Left lung (tissue), 10 donors: Measurements from ENCODE around the gene FMO3. TPM values are rescaled to one million over a fixed set of nuclear protein-coding genes. Genes with fewer than 3 reads are reported as not detected.

ENCODE experiments used
- ATAC-seq: fragments of 200-7000 bp; cut with Tn5 transposase; one replicate; pipeline ENCODE4 v1.9.1; 2020; ENCODE audit warnings: moderate library complexity
- DNase-seq, 4 donors: peaks; one replicate each; pipeline ENCODE4 v3.0.0-alpha.2; 2013 to 2020
- H3K27ac ChIP-seq, 2 donors: fragments of 200-600 bp; sonication (generic) in 1 of 2; one replicate each; pipeline versions ENCODE4 v1.5.0 to v1.8.0; 2020 to 2021
- H3K27me3 ChIP-seq, 2 donors: fragments of 200-600 bp; sonication (generic) in 1 of 2; one replicate each; pipeline versions ENCODE4 v1.5.0 to v1.8.0; 2020 to 2021
- H3K36me3 ChIP-seq, 2 donors: fragments of 200-600 bp; sonication (generic) in 1 of 2; one replicate each; pipeline versions ENCODE4 v1.5.0 to v1.8.0; 2020 to 2021
- H3K4me1 ChIP-seq, 2 donors: fragments of 200-600 bp; one replicate each; pipeline ENCODE4 v1.8.0; 2021
- H3K4me3 ChIP-seq, 2 donors: fragments of 200-600 bp; sonication (generic) in 1 of 2; one replicate each; pipeline versions ENCODE4 v1.5.0 to v1.8.0; 2020 to 2021; ENCODE audit warnings: mild to moderate bottlenecking in 1 of 2
- H3K9me3 ChIP-seq, 2 donors: fragments of 200-600 bp; sonication (generic) in 1 of 2; one replicate each; pipeline versions ENCODE4 v1.5.0 to v1.8.0; 2020 to 2021
- intact Hi-C, 2 donors: fragments of 100-400 bp; cut with DNase I; formaldehyde crosslinking; loops; one replicate each; pipeline versions ENCODE4 v1.11.2 to v1.14.2; 2022
- polyA plus RNA-seq, 6 donors: library from polyadenylated mRNA; unstranded; fragments of 120-200 nt; gene quantifications; one replicate each; pipeline ENCODE4 v1.2.1, GENCODE V29; 2013; ENCODE audit not compliant: insufficient read length in 6 of 6
- total RNA-seq, 2 donors: library from RNA; stranded (reverse); fragmentation: NEBNext Ultra II Directional; extraction: Animal tissue kit (Norgen Biotek cat#: 25700); gene quantifications; one replicate each; pipeline ENCODE4 v1.2.1, GENCODE V29; 2021
- TF ChIP-seq, protein P1 (sequence below), 2 donors: fragments of 200-600 bp; sonication (generic) in 1 of 2; IDR thresholded peaks; one replicate each; pipeline versions ENCODE4 v1.5.0 to v1.8.0; 2021; ENCODE audit warnings: antibody characterized with exemption in 2 of 2
- donor health status: DM: no; HTN: yes; CAD: no.
- donor health status: DM: no; HTN: no; CAD: no.

FMO3 gene
- total and polyA plus RNA-seq, 8 donors: 0.97 to 5.4 (median 1.7) TPM

GRCh38 chr1:171122299-171122698, 31.6 kb downstream of the FMO3 start:
- no peaks in the 10 kb centered on the region for H3K27me3 ChIP-seq
- intact Hi-C loops: no loop called here
- DNase-seq (no peak), ATAC-seq (no peak)
- H3K36me3 ChIP-seq: no peaks in the 10 kb centered on the region
- H3K4me3 ChIP-seq: no peak overlapping the region
- no peak overlapping the region for H3K27ac ChIP-seq
- TF ChIP-seq, protein P1, sequence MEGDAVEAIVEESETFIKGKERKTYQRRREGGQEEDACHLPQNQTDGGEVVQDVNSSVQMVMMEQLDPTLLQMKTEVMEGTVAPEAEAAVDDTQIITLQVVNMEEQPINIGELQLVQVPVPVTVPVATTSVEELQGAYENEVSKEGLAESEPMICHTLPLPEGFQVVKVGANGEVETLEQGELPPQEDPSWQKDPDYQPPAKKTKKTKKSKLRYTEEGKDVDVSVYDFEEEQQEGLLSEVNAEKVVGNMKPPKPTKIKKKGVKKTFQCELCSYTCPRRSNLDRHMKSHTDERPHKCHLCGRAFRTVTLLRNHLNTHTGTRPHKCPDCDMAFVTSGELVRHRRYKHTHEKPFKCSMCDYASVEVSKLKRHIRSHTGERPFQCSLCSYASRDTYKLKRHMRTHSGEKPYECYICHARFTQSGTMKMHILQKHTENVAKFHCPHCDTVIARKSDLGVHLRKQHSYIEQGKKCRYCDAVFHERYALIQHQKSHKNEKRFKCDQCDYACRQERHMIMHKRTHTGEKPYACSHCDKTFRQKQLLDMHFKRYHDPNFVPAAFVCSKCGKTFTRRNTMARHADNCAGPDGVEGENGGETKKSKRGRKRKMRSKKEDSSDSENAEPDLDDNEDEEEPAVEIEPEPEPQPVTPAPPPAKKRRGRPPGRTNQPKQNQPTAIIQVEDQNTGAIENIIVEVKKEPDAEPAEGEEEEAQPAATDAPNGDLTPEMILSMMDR (IDR thresholded peaks at IDR 0.05): no peak
- peaks cover 0 to 9% of the 10 kb centered on the region in 2 donors for H3K4me1 ChIP-seq
- no peaks in the 10 kb centered on the region for H3K9me3 ChIP-seq

DNA sequence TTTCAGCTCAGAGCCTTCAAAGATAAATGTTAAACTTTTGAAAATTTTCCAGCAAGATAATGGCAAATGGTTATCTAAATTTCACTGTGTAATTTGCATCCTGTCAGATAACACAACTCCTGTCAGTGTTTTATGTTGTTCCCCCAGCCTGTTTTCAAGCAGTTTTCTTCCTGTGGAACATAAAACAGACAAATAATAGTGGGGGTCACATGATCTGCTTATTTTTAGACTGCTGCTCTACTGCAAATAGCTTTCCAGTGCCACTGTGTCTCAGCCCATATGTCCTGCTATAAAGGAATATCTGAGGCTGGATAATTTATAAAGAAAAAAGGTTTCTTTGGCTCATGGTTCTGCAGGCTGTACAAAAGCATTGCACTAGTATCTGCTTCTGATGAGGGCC, 32.2 kb downstream of the FMO3 start:
- no peak for DNase-seq
- Histone ChIP-seq H3K9me3 (no peaks in the 10 kb centered on the region), H3K36me3 (no peaks in the 10 kb centered on the region), H3K27me3 (no peaks in the 10 kb centered on the region), H3K4me3 (no peak overlapping the region), H3K4me1 (peaks cover 0 to 9% of the 10 kb centered on the region in 2 donors), H3K27ac (no peak overlapping the region)
- intact Hi-C loops: no loop called here
- TF ChIP-seq, protein P1 (IDR thresholded peaks at IDR 0.05): no peak
- no peak for ATAC-seq

DNA sequence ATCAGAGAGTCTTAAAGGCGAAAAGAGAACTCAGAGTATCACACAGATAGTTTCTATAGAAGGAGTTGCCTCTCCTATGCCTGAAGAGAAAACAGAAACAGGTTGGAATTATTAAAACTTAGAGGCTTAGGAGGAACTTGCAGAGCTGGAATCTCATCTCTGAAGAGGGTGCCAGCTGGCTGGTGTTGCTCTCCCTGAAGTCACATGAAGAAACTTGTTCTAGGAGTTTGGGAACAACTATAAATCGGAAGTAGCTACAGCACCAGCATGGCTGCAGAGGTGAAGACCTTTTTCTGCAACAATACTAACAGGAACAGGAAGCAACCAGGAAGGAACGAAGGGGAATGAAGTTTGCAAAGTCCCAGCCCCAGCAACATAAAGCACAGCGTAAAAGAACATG, 35.8 kb downstream of the FMO3 start:
- Histone ChIP-seq H3K27me3 (no peaks in the 10 kb centered on the region), H3K4me3 (no peak overlapping the region), H3K4me1 (peaks cover 0 to 9% of the 10 kb centered on the region in 2 donors), H3K9me3 (no peaks in the 10 kb centered on the region), H3K27ac (peak overlapping the region in 1 of 2 donors; percentile 33), H3K36me3 (no peaks in the 10 kb centered on the region)
- intact Hi-C loops: no loop called here
- DNase-seq (no peak), ATAC-seq (peak; percentile 48)
- TF ChIP-seq, protein P1 (IDR thresholded peaks at IDR 0.05): no peak

DNA sequence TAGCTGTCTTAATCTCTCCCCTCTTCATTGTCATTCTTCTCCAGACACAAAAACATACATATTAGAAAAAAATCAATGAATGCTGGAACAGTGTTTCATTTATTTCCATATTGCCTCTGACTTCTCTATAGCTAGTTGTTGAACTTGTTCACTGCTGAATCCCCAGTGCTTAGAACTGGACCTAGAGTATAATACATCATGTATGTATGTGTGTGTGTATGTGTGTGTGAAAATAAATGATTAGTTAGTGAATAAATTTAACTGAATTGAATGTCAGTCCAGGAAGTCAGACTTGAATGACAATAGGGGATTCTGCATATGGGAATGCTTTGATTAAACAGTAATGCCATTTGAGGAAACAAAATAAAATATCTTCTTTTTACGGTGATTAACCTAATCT, 36.4 kb downstream of the FMO3 start:
- TF ChIP-seq, protein P1 (IDR thresholded peaks at IDR 0.05): no peak
- ATAC-seq: peak; percentile 11
- Histone ChIP-seq H3K9me3 (no peaks in the 10 kb centered on the region), H3K4me1 (peaks cover 0 to 9% of the 10 kb centered on the region in 2 donors), H3K4me3 (no peak overlapping the region), H3K27me3 (no peaks in the 10 kb centered on the region), H3K36me3 (no peaks in the 10 kb centered on the region), H3K27ac (peak overlapping the region in 1 of 2 donors; percentile 33)
- no peak for DNase-seq
- intact Hi-C loops: no loop called here

DNA sequence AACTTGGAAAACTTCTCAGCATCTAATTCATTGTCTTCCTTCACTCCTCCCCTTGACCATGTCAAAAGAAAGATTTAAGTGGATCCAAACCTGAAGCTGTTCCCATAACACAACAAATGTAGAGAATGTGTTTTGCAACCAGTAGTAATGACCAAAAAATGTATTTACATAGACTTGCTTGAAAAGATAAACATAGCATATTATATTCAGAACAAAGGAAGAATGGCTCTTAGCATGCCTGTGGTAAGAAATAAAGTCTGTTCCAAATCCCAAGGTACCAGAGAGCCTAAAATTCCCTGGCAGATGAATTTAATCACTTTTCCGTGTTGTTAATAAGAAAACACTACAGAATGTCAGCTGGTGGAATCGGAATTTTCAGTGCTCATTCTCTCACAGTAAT, 36.8 kb downstream of the FMO3 start:
- no peaks in the 10 kb centered on the region for H3K27me3 ChIP-seq
- intact Hi-C loops: no loop called here
- H3K4me1 ChIP-seq: peaks cover 0 to 9% of the 10 kb centered on the region in 2 donors
- peak; percentile 87 for ATAC-seq
- H3K4me3 ChIP-seq: no peak overlapping the region
- no peaks in the 10 kb centered on the region for H3K9me3 ChIP-seq
- H3K27ac ChIP-seq: peak overlapping the region in 1 of 2 donors; percentile 54
- no peak for DNase-seq
- TF ChIP-seq, protein P1 (IDR thresholded peaks at IDR 0.05): no peak
- H3K36me3 ChIP-seq: no peaks in the 10 kb centered on the region
